ENCODE results near the gene SOX10.
"Not testable (repeated sequence)": the region's sequence is repeated elsewhere in the genome, so short reads cannot be mapped to it uniquely, and the experiment has no call there.

Gene SOX10

GRCh38 chr22:37959231-37959825, 25.0 kb downstream of the SOX10 start:
- no peak for DNase-seq (ENCODE audit: low read depth)

DNA sequence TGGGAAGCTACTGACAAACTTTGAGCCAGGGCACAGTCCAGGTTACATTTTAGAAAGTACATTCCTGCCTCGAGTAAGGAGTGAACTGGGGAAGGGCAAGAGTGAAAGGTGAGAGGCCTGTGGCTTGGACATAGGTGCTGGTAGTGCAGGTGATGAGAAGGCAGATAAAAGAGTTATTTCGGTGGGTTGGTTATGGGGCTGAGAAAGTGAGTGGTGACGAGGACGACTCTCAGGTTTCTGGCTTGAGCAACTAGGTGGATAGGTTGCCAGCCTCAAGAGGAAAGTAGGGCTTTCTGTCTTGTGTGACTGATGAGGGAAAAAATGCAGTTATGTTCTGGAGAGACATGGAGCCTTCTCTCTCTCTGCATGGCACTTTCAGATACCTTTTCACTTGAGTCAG, 27.1 kb downstream of the SOX10 start:
- no peak for DNase-seq (ENCODE audit: low read depth)

DNA sequence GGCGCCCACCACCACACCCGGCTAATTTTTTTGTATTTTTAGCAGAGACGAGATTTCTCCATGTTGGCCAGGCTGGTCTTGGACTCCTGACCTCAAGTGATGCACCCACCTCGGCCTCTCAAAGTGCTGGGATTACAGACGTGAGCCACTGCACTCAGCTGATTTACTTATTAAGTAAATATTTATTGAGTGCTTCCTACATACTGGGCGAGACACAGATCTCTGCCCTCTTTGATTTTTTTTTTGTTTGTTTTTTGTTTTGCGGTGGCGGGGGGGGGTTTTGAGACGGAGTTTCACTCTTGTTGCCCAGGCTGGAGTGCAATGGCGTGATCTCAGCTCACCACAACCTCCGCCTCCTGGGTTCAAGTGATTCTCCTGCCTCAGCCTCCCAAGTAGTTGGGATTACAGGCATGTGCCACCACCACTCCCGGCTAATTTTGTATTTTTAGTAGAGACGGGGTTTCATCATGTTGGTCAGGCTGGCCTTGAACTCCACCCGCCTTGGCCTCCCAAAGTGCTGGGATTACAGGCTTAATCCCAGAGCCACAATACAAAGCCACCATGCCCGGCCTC, 28.4 kb downstream of the SOX10 start:
- not testable (repeated sequence) for DNase-seq (ENCODE audit: low read depth)

DNA sequence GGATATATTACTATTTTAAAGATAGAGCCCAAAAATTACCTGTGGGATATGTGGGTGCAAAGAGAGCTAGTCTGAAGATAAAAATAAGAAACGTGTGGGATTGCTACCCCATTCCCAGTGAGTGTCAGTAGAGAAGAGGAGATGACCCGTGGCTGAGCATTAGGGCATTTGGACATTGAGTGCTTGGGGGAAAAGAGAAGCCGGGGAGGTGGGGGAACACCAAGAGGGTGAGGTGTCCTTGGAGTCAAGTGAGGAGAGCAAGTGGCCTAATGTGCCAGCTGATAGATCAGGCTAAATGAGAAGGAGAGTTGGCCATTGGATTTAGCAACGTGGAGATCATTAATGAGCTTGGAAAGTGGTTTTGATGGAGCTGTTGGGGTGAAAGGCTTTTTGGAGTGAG, 29.7 kb downstream of the SOX10 start:
- DNase-seq (ENCODE audit: low read depth), result no peak

DNA sequence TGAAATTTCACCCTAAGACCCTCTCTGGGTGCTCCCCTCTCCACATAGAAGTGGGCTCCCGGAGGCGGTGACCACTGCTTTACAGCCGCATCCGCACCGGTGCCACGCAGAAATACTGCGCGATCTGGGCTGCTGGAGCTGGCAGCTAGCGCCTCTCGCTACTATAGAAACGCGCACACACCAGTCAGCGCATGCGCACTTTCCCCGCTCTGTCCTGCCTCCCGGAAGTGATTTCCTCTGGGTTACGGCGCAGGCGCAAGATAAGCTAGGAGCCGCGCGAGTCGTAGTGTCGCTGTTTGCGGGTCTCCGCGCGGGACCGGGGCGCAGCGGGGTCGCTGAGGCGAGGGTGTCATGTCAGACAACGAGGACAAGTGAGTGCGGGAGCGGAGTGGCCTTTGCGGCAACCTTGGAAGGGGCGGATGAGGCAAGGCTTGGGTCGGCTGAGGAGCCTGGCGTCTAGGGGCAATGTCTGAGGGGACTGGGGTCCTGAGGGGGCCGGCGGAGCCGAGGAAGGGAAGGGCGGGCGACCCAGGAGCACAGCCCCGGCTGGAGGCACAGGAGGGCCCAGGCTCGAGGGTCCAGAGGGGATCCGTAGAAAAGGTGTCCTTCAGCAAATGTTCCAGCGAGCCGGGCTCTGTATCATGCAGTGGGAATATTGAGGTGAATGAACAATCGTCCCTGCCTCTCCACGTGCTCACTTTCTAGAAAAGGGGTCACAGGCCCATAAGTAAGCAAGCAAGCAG, 30.7 kb downstream of the SOX10 start, which contains the start of the genes C22orf23 and POLR2F:
C22orf23 (minus strand) TSS at position 165 of the 743 bp plus-strand sequence. CDS start 452 bp downstream, outside the sequence.
POLR2F (plus strand) TSS at position 263 of the 743 bp plus-strand sequence; CDS start at position 352, 89 bp downstream.
- DNase-seq (ENCODE audit: low read depth), result peak; percentile 93

DNA sequence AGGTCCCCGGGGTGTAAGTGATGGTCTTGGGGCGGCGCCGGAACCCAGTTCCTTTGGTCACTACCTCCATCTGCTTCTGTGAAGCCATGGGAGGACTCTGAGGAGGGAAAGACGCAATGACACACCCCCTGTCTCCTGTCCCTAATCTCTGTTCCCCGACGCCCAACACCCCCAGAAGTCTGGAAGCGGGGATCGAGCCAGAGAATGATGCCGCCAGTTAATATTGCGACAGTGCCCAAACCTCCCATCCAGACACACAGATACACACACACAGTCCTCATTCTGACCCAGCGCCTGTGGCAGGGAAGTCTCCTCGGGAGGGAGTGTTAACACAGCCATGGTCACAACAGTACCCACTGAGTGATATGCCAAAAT, 31.3 kb downstream of the SOX10 start:
- no peak for DNase-seq (ENCODE audit: low read depth)

DNA sequence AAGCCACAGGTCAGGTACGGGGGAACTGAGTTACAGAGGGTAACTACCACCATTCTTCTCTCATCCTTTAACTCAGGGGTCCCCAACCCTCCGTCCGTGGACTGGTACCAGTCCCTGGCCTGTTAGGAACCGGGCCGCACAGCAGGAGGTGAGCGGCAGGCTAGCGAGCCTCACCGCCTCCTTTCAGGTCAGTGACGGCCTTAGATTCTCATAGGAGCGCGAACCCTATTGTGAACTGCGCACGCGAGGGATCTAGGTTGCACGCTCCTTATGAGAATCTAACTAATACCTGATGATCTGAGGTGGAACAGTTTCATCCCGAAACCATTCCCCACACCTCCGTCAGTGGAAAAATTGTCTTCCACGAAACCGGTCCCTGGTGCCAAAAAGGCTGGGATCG, 31.7 kb downstream of the SOX10 start:
- DNase-seq (ENCODE audit: low read depth), result not testable (repeated sequence)

DNA sequence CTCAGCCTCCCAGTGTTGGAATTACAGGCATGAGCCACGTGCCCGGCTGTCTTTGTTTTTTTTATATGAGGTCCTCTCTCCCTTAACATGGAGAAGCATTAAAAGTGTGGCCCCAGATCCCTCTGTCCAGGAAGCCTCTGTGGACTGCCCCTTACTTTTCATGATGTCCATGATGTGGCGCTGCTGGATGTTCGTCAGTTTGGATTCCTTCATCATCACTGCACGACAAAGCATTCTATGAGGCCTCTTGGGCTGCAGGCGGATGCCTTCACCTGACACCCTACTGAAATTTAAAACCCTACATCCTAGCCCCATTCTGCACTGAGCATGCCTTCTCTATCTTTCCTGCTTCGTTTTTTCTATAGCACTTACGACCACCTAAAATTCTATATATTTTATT, 33.0 kb downstream of the SOX10 start:
- no peak for DNase-seq (ENCODE audit: low read depth)

GRCh38 chr22:37947142-37947795, 37.1 kb downstream of the SOX10 start:
- DNase-seq (ENCODE audit: low read depth), result not testable (repeated sequence)

DNA sequence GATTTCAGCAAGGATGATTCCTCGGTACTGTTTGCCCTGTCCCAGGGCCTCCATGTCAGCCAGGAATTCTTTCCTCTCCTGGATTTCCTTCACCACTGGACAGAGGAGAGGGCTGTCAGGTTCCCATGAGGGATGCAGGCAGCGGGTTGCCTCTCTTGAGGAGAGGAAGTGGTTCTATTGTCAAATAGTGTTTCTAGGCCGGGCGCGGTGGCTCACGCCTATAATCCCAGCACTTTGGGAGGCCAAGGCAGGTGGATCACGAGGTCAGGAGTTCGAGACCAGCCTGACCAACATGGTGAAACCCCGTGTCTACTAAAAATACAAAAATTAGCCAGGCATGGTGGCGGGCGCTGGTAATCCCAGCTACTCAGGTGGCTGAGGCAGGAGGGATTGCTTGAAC, 39.9 kb downstream of the SOX10 start:
- DNase-seq (ENCODE audit: low read depth), result not testable (repeated sequence)

GRCh38 chr22:37943825-37944198, 40.5 kb downstream of the SOX10 start:
- no peak for DNase-seq (ENCODE audit: low read depth)

DNA sequence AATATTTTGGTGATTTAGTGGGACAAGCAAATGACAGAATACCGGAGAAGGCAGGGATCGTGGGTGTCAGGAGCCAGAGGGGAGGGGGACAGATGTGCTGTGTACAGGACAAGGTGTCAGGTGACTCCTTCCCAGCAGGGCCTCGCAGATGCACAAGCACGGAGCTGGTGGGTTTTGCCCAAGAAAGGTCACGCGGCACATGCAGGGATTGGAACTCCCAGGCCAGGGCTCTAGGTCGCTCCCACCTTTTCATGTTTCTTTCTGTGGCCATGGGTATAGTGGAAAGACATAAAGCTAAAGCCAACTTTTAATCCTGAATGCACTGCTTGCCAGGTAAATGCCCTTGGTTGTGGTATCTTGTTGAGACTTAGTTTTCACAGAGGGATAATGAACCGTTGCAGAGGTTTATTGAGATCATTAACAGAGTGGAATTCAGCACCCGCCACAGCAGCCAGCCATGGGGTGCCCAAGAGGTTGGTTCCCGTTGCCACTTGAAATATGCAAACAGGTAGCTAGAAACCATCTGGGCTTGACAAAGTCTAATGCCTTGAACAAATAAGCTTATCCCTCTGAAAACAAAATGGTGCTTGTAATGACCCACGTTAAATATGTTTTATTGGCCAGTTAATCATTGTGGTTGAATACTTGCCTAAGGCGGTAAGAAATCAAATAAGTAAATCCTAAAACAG, 41.1 kb downstream of the SOX10 start:
- DNase-seq (ENCODE audit: low read depth), result no peak

GRCh38 chr22:37942133-37942532, 42.2 kb downstream of the SOX10 start:
- no peak for DNase-seq (ENCODE audit: low read depth)

DNA sequence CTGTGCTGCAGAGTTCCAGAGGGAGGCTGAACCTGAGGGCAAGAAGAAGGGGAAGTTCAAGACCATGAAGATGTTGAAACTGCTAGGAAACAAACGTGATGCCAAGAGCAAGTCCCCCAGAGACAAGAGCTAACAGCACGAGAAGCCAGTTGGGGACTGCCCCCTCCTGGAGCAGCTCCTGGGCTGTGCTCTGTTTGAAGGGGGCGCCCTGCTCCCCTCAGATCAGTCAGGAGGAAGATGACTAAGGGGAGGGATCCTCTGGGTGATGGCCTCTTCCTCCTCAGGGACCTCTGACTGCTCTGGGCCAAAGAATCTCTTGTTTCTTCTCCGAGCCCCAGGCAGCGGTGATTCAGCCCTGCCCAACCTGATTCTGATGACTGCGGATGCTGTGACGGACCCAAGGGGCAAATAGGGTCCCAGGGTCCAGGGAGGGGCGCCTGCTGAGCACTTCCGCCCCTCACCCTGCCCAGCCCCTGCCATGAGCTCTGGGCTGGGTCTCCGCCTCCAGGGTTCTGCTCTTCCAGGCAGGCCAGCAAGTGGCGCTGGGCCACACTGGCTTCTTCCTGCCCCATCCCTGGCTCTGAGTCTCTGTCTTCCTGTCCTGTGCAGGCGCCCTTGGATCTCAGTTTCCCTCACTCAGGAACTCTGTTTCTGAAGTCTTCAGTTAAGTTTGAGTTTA, 43.5 kb downstream of the SOX10 start:
- DNase-seq (ENCODE audit: low read depth), result no peak

GRCh38 chr22:37933711-37934376, 50.5 kb downstream of the SOX10 start:
- DNase-seq (ENCODE audit: low read depth), result peak; percentile 82

DNA sequence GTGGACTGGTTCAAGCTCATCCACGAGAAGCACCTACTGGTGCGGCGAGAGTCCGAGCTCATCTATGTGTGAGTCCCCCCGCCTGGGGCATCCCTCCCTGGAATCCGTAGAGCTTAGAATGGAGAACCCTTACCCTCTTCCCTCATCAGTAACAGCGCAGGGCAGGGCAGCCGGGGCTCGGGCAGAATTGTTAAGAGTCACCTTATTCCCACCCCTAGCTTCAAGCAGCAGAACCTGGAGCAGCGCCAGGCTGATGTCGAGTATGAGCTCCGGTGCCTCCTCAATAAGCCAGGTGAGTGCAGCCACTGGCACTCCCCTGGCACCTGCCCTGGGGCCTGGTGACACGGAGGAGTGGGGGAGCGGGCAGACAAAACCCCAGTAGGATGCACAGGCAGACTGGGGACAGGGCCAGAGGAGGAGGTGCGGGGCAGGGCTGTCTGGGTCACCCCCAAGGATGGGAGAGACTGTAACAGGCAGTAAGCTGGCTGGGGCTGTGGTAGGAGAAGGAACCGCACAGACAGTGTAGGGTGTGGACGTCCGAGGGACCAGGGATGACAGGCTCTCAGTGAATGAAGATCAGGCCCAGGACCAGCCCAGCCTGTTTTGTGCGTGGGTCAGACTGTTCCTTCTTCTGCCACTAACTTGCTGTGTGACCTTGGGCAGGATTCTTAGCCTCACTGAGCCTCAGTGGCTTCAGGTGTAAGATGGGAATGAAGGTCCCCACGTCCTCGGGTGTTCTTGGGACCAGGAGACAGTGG, 51.4 kb downstream of the SOX10 start:
- no peak for DNase-seq (ENCODE audit: low read depth)

- DNase-seq (ENCODE audit: low read depth), result no peak
Observed at GRCh38 chr22:37932401-37932800, 52.0 kb downstream of the SOX10 start.

DNA sequence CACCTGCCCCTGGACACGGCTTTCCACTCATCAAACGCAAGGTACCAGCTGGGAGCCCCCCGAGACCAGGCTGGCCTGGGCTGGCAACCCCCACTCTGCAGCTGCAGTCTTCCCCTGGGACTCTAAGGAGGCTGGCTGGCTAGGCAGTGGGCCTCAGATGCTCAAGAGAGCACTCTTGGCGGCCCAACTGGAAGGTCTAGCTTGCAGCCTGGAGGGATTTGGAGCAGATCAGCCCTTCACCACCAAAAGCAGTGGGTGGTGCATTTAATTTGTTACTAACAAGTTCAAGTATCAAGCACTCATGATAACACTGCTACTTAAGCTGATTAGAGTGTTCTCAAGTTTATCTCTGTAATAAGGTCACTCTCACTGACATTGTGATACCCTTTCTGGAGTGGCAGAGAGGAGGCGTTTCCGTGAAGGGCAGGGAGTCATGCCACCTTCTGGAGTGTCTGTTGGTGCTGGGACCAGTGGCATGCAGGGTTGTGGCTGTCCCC, 52.4 kb downstream of the SOX10 start:
- no peak for DNase-seq (ENCODE audit: low read depth)

GRCh38 chr22:37930952-37931440, 53.4 kb downstream of the SOX10 start:
- no peak for DNase-seq (ENCODE audit: low read depth)
